MG63 (cell line): Measurements from ENCODE around the gene APOE. TPM values are rescaled to one million over a fixed set of nuclear protein-coding genes. Genes with fewer than 3 reads are reported as not detected.
A peak's percentile ranks its signal among the peaks of the same experiment; 100 is the strongest.
"Not testable (repeated sequence)": the region's sequence is repeated elsewhere in the genome, so short reads cannot be mapped to it uniquely, and the experiment has no call there.

Experiments used
- DNase-seq: peaks from one replicate; pipeline ENCODE4 v3.0.0-alpha.2; 2020
- H3K27me3 ChIP-seq: fragments of 250-450 bp; sonication (Bioruptor Pico); 2 replicates; pipeline ENCODE4 v1.5.1; 2020; ENCODE audit warnings: mild to moderate bottlenecking, moderate library complexity
- H3K36me3 ChIP-seq: fragments of 250-450 bp; sonication (Bioruptor Pico); 2 replicates; pipeline ENCODE4 v1.5.1; 2020; ENCODE audit warnings: mild to moderate bottlenecking, moderate library complexity
- H3K4me3 ChIP-seq: fragments of 250-450 bp; sonication (Bioruptor Pico); 2 replicates; pipeline ENCODE4 v1.5.1; 2020; ENCODE audit warnings: mild to moderate bottlenecking, moderate library complexity
- H3K9me3 ChIP-seq: fragments of 250-450 bp; sonication (Bioruptor Pico); 2 replicates; pipeline ENCODE4 v1.5.1; 2020; ENCODE audit warnings: mild to moderate bottlenecking, moderate library complexity
- total RNA-seq: library from RNA; depleted of rRNA; stranded (reverse); fragments of >200 nt; shearing (Covaris generic); gene quantifications from 2 replicates; pipeline ENCODE4 v1.2.3, GENCODE V29; 2014; ENCODE audit warnings: low replicate concordance

The APOE gene
- total RNA-seq, 1 experiment from 2014 or later, result 3.2 TPM

- DNase-seq, H3K36me3 ChIP-seq, H3K27me3 ChIP-seq, H3K4me3 ChIP-seq, H3K9me3 ChIP-seq: not testable (repeated sequence)
These were observed 20.9 kb downstream of the APOE start for GRCh38 chr19:44926245-44927077.

DNA sequence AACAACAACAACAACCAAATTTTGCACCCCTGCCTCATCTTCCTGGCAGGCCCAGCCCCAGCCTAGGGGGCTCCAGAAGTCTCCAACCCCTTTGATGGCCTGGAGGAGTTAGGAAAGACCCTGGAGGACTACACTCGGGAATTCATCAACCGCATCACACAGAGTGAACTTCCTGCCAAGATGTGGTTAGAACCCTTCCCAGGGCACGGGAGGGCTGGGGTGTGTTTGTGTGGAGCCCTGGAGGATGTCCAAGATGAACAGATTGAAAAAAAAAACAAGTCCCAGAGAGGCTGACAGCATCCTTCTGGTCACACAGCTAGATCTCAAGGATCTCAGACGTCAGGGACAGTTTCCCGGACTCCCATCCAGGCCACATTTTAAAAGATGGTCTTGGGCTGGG lies 22.1 kb downstream of the APOE start:
- H3K4me3 ChIP-seq, result no peak overlapping the region
- no peaks in the 10 kb centered on the region for H3K27me3 ChIP-seq
- no peaks in the 10 kb centered on the region for H3K36me3 ChIP-seq
- H3K9me3 ChIP-seq, result no peaks in the 10 kb centered on the region
- DNase-seq, result peak; percentile 31

DNA sequence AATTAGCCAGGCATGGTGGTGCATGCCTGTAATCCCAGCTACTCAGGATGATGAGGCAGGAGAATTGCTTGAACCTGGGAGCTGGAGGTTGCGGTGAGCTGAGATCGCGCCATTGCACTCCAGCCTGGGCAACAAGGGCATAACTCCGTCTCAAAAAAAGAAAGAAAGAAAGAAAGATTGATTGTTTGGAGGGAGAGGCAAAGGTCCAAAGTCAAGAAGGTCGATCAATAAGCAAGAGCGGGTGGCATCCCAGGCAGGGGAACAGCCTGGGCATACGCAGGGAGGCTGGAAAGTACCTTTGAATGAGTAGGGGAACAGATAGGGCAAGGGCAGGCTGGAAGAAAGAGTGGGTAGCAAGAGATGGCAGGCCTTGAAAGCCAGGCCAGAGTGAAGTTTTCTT lies 24.5 kb downstream of the APOE start:
- Histone ChIP-seq H3K27me3 (no peaks in the 10 kb centered on the region), H3K36me3 (no peaks in the 10 kb centered on the region), H3K9me3 (no peaks in the 10 kb centered on the region), H3K4me3 (no peak overlapping the region)
- no peak for DNase-seq

- no peak for DNase-seq
- Histone ChIP-seq H3K36me3 (no peaks in the 10 kb centered on the region), H3K9me3 (no peaks in the 10 kb centered on the region), H3K27me3 (no peaks in the 10 kb centered on the region), H3K4me3 (no peak overlapping the region)
These were observed 25.9 kb downstream of the APOE start for GRCh38 chr19:44931541-44931940.

- no peaks in the 10 kb centered on the region for H3K36me3 ChIP-seq
These were observed 34.1 kb downstream of the APOE start for GRCh38 chr19:44939668-44940067.

GRCh38 chr19:44942067-44942571 lies 36.5 kb downstream of the APOE start, which contains the start of gene APOC4:
TSS of gene APOC4 (plus strand) at chr19:44942237. CDS start at chr19:44942278, 41 bp downstream.
- no peaks in the 10 kb centered on the region for H3K9me3 ChIP-seq
- H3K27me3 ChIP-seq, result no peaks in the 10 kb centered on the region
- DNase-seq, result no peak
- H3K4me3 ChIP-seq, result no peak within 1 kb of the TSS
- no peaks in the 10 kb centered on the region for H3K36me3 ChIP-seq

More at GRCh38 chr19:44939668-44940067, 34.1 kb downstream of the APOE start:
- Histone ChIP-seq H3K27me3 (no peaks in the 10 kb centered on the region), H3K9me3 (no peaks in the 10 kb centered on the region), H3K4me3 (no peak overlapping the region)
- DNase-seq, result no peak

DNA sequence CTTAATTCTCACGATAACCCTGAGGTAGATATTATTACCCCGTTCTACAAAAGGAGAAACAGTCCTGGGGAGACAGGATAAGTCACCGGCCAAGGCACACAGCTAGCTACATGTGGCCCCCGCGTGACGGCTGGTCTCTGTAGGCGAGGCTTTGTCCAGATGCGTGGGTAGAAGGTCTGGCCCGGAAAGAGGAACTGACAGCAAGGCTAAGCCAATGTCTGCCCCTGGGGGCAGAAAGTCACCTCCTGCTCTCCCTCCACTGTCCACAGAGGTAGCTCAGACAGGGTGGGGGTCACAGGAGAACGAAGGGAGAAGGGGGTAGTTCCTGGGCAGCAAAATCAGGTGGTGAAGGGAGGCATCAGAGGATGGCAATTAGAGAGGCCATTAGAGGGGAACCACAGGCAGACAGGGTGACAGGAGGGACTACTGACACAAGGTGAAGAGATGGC lies 38.2 kb downstream of the APOE start:
- no peak for DNase-seq
- H3K36me3 ChIP-seq, result no peaks in the 10 kb centered on the region

GRCh38 chr19:44947041-44947581 lies 41.5 kb downstream of the APOE start:
- no peak overlapping the region for H3K4me3 ChIP-seq
- no peak for DNase-seq
- H3K27me3 ChIP-seq, result no peaks in the 10 kb centered on the region
- H3K9me3 ChIP-seq, result no peaks in the 10 kb centered on the region
- H3K36me3 ChIP-seq, result peaks cover 6% of the 10 kb centered on the region

More for the DNA sequence above, 38.2 kb downstream of the APOE start:
- no peaks in the 10 kb centered on the region for H3K9me3 ChIP-seq
- no peaks in the 10 kb centered on the region for H3K27me3 ChIP-seq
- no peak overlapping the region for H3K4me3 ChIP-seq

- Histone ChIP-seq H3K36me3 (peaks cover 7% of the 10 kb centered on the region), H3K9me3 (no peaks in the 10 kb centered on the region), H3K4me3 (no peak overlapping the region), H3K27me3 (no peaks in the 10 kb centered on the region)
- DNase-seq, result no peak
These were observed 42.6 kb downstream of the APOE start for GRCh38 chr19:44948237-44948636.

GRCh38 chr19:44948763-44949374 lies 43.3 kb downstream of the APOE start:
- Histone ChIP-seq H3K36me3 (peaks cover 8% of the 10 kb centered on the region), H3K9me3 (no peaks in the 10 kb centered on the region), H3K4me3 (no peak overlapping the region), H3K27me3 (no peaks in the 10 kb centered on the region)
- no peak for DNase-seq

- no peak for DNase-seq
- H3K9me3 ChIP-seq, result no peaks in the 10 kb centered on the region
- no peak overlapping the region for H3K4me3 ChIP-seq
- peaks cover 8% of the 10 kb centered on the region for H3K36me3 ChIP-seq
- H3K27me3 ChIP-seq, result no peaks in the 10 kb centered on the region
These were observed 44.0 kb downstream of the APOE start for GRCh38 chr19:44949550-44949949.

DNA sequence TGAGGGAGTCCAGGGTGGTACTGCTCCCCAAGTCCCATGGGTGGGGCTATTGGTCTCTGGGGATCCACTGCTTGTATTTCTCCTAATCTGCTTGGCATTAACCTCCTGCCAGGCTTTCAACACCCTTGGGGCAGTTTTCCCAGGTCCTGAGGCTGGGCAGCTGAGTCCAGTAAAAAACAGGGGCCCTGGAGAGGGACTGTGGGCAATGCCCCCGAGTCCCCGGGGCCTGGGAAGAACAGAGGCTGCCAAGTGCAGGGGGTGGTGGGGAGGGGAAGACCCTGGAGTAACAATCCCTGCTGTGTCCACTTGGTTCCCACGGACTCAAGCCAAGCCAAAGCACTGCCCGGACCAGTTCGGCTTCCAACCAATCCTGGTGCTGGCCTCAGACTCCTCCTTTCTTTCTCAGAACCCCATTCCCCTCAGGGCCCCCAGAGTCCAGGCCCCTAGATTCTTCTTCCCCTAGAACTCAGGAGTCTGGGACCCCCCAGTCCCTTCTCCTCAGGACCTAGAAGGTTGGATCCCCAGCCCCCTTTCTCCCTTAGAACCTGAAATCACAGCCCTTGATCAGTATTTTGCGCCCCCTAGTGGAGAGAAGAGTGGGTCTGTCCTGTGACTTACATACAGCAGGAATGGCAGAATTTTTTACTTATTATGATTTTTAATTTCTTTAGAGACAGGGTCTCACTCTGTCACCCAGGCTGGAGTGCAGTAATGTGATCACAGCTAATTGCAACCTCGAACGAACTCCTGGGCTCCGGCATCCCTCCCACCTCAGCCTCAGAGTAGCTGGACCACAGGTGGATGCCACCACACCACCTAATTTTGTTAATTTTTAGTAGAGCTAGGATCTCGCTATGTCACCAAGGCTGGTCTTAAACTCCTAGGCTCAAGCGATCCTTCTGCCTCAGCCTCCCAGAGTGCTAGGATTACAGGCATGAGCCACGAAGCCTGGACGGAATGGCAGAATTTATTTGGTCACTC lies 45.9 kb downstream of the APOE start:
- Histone ChIP-seq H3K27me3 (no peaks in the 10 kb centered on the region), H3K9me3 (no peaks in the 10 kb centered on the region), H3K4me3 (no peak overlapping the region), H3K36me3 (peaks cover 15% of the 10 kb centered on the region)
- peak; percentile 48 for DNase-seq

DNA sequence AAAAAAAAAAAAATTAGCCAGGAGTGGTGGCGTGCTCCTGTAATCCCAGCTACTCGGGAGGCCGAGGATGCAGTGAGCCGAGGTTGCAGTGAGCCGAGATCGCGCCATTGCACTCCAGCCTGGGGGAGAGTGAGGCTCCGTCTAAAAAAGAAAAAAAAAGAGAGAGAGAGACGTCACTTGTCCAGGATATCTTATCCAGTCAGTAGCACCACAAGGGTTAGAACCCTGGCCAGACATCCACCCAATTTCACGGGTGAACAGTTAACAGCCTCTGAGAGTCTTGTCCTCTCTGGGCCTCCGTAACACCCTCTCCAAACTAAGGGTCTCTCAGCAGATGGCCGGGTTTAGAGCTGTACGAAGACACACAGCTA lies 48.7 kb downstream of the APOE start:
- no peaks in the 10 kb centered on the region for H3K27me3 ChIP-seq
- DNase-seq, result no peak
- peaks cover 28% of the 10 kb centered on the region for H3K36me3 ChIP-seq
- H3K4me3 ChIP-seq, result peak overlapping the region; percentile 99
- H3K9me3 ChIP-seq, result no peaks in the 10 kb centered on the region

- H3K36me3 ChIP-seq, result peaks cover 34% of the 10 kb centered on the region
- no peaks in the 10 kb centered on the region for H3K9me3 ChIP-seq
- DNase-seq, result peak; percentile 98
- H3K27me3 ChIP-seq, result no peaks in the 10 kb centered on the region
- H3K4me3 ChIP-seq, result peak within 1 kb of the TSS; percentile 99
These were observed 49.3 kb downstream of the APOE start, which contains the start of gene CLPTM1 for GRCh38 chr19:44954649-44955504. TSS of gene CLPTM1 (plus strand) at chr19:44955380. CDS start at chr19:44955396, 16 bp downstream.
